ENCODE measurements around the gene MRFAP1L1. TPM values are rescaled to one million over a fixed set of nuclear protein-coding genes. Genes with fewer than 3 reads are reported as not detected.

Gene MRFAP1L1
- total and polyA plus RNA-seq, 9 of the 15 experiments (the other 6 are each of a cell fraction or from before 2014, with no cell fraction given), result 37.6 to 111 (median 83.8) TPM

- no peak for TF ChIP-seq RREB1 (CRISPR knock-in tag; IDR thresholded peaks at IDR 0.05)
- no peak for TF ChIP-seq DMBX1 (CRISPR knock-in tag; IDR thresholded peaks at IDR 0.05; ENCODE audit: borderline replicate concordance)
- TF ChIP-seq ZNF77 (CRISPR knock-in tag; IDR thresholded peaks at IDR 0.05), result no peak
- no peak for TF ChIP-seq IRF2 (CRISPR knock-in tag; IDR thresholded peaks at IDR 0.05)
- no peak for TF ChIP-seq L3MBTL2 (IDR thresholded peaks at IDR 0.05)
- no peak for TF ChIP-seq PHB2 (IDR thresholded peaks at IDR 0.05; ENCODE audit: low read depth)
- TF ChIP-seq SIX5 (IDR thresholded peaks at IDR 0.05; ENCODE audit: borderline replicate concordance in 1 of 2, insufficient read depth in 1 of 2, low read depth in 1 of 2, low read length in 2 of 2), result no peak
- TF ChIP-seq ZFP36 (IDR thresholded peaks at IDR 0.05; ENCODE audit: low read depth, low read length, partially characterized antibody), result peak; percentile 80
- no peak for TF ChIP-seq TAF15 (IDR thresholded peaks at IDR 0.05; ENCODE audit: low read depth, low read length)
- TF ChIP-seq U2AF2 (optimal IDR thresholded peaks at IDR 0.05; ENCODE audit: low read depth, low read length), result no peak
- no peak for TF ChIP-seq TEAD1 (CRISPR knock-in tag; IDR thresholded peaks at IDR 0.05)
- no peak for TF ChIP-seq RBBP5 (IDR thresholded peaks at IDR 0.05; ENCODE audit: borderline replicate concordance, insufficient read depth, low read length, poor library complexity, severe bottlenecking)
- no peak for TF ChIP-seq EGR1 (conservative IDR thresholded peaks at IDR 0.05)
- TF ChIP-seq ZNF76 (CRISPR knock-in tag; IDR thresholded peaks at IDR 0.05; ENCODE audit: borderline replicate concordance), result no peak
- no peak for TF ChIP-seq CSDE1 (IDR thresholded peaks at IDR 0.05)
- no peak for TF ChIP-seq ZNF707 (CRISPR knock-in tag; conservative IDR thresholded peaks at IDR 0.05)
- no peak for TF ChIP-seq KDM5B (IDR thresholded peaks at IDR 0.05; ENCODE audit: insufficient replicate concordance, low read depth, low read length)
- no peak for TF ChIP-seq NFE2L1 (tag; IDR thresholded peaks at IDR 0.05; ENCODE audit: borderline replicate concordance, low read depth)
- no peak for TF ChIP-seq KDM2B (CRISPR knock-in tag; IDR thresholded peaks at IDR 0.05)
- TF ChIP-seq SRSF7 (optimal IDR thresholded peaks at IDR 0.05; ENCODE audit: low read depth, low read length), result no peak
These were observed 21.5 kb downstream of the MRFAP1L1 start (continued) for GRCh38 chr4:6687947-6688878.
